K562 (cell line): ENCODE results near the gene OR2Z1. TPM values are rescaled to one million over a fixed set of nuclear protein-coding genes. Genes with fewer than 3 reads are reported as not detected.

Experiments
- BCOR ChIP-seq: fragments of 450-650 bp; IDR thresholded peaks from 2 replicates; pipeline ENCODE4 v1.6.1; 2016
- MEIS2 ChIP-seq: fragments of 450-650 bp; IDR thresholded peaks from 2 replicates; pipeline ENCODE4 v1.6.1; 2014; ENCODE audit warnings: mild to moderate bottlenecking; ENCODE audit not compliant: partially characterized antibody
- MTA1 ChIP-seq: fragments of 450-650 bp; IDR thresholded peaks from 2 replicates; pipeline ENCODE4 v1.6.1; 2017; ENCODE audit warnings: borderline replicate concordance
- ZFP36 ChIP-seq: fragments of 150-350 bp; IDR thresholded peaks from 2 replicates; pipeline ENCODE4 v1.6.1; 2018; ENCODE audit warnings: low read length, low read depth; ENCODE audit not compliant: partially characterized antibody
- ZNF3 ChIP-seq: fragments of 250-450 bp; sonication (Bioruptor Pico); IDR thresholded peaks from 2 replicates; pipeline ENCODE4 v1.5.0; 2021; ENCODE audit warnings: mild to moderate bottlenecking, moderate library complexity
- ZNF311 ChIP-seq: fragments of 250-450 bp; sonication (Bioruptor Pico); IDR thresholded peaks from 2 replicates; pipeline ENCODE4 v1.4.0; 2020; ENCODE audit warnings: mild to moderate bottlenecking, moderate library complexity
- polyA plus RNA-seq, 8 experiments: library from polyadenylated mRNA; depleted of rRNA in 4 of 8; stranded (reverse) in 5 of 8; unstranded in 3 of 8; fragments of >200 nt; fragmentation: Nextera tagmentation in 2 of 8; fragmentation: Illumina TruSeq in 1 of 8; extraction: Ambion mirVana in 2 of 8; extraction: Trizol in 1 of 8; gene quantifications; 2 replicates each; pipeline versions ENCODE4 v1.2.1 to v1.2.3, GENCODE V29; 2011 to 2014; ENCODE audit warnings: inconsistent platforms in 1 of 8, missing spikeins in 1 of 8
- total RNA-seq, 7 experiments: library from RNA; depleted of rRNA in 6 of 7; stranded (reverse); fragments of >200 nt in 6 of 7; fragmentation: Illumina TruSeq in 2 of 7; extraction: Trizol in 2 of 7; gene quantifications; 2 replicates each; pipeline versions ENCODE4 v1.2.1 to v1.2.3, GENCODE V29; 2011 to 2021; ENCODE audit warnings: low replicate concordance in 1 of 7
- TF ChIP-seq, protein P1 (sequence below), 2 experiments: fragments of 450-650 bp in 1 of 2; sonication (generic) in 1 of 2; formaldehyde crosslinking in 1 of 2; IDR thresholded peaks; 2 replicates each; pipeline versions ENCODE4 v1.7.1 to v1.9.0; 2016 to 2022; ENCODE audit warnings: inconsistent platforms in 1 of 2, mild to moderate bottlenecking in 1 of 2, missing genetic modification reagents in 1 of 2

Gene OR2Z1
- total and polyA plus RNA-seq, 9 of the 15 experiments (the other 6 are each of a cell fraction or from before 2014, with no cell fraction given) = 0.13 TPM; not detected in 8

DNA sequence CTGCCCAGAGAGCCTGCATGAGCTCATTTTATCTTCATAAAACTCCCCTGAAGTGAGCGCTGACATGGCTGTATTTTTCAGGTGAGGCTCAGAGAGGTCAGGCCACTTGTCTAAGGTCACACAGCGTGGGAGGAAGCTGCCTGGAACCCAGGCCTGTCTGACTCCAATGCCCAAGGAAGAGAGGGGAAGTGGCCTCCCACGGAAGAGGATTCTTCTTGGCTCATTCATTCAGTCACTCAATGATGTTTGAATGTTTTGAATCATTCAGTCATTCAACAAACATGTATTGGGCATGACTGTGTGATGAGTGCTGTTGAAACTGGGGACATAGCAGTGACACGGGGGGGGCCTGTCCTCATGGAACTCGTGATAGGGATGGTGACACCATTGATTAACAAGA lies 34.9 kb upstream of the OR2Z1 start (continued):
- TF ChIP-seq, protein P1, sequence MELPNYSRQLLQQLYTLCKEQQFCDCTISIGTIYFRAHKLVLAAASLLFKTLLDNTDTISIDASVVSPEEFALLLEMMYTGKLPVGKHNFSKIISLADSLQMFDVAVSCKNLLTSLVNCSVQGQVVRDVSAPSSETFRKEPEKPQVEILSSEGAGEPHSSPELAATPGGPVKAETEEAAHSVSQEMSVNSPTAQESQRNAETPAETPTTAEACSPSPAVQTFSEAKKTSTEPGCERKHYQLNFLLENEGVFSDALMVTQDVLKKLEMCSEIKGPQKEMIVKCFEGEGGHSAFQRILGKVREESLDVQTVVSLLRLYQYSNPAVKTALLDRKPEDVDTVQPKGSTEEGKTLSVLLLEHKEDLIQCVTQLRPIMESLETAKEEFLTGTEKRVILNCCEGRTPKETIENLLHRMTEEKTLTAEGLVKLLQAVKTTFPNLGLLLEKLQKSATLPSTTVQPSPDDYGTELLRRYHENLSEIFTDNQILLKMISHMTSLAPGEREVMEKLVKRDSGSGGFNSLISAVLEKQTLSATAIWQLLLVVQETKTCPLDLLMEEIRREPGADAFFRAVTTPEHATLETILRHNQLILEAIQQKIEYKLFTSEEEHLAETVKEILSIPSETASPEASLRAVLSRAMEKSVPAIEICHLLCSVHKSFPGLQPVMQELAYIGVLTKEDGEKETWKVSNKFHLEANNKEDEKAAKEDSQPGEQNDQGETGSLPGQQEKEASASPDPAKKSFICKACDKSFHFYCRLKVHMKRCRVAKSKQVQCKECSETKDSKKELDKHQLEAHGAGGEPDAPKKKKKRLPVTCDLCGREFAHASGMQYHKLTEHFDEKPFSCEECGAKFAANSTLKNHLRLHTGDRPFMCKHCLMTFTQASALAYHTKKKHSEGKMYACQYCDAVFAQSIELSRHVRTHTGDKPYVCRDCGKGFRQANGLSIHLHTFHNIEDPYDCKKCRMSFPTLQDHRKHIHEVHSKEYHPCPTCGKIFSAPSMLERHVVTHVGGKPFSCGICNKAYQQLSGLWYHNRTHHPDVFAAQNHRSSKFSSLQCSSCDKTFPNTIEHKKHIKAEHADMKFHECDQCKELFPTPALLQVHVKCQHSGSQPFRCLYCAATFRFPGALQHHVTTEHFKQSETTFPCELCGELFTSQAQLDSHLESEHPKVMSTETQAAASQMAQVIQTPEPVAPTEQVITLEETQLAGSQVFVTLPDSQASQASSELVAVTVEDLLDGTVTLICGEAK (IDR thresholded peaks at IDR 0.05) = no peak
- TF ChIP-seq, protein P1 (CRISPR knock-in tag; IDR thresholded peaks at IDR 0.05) = no peak
- TF ChIP-seq ZFP36 (peak; percentile 70), MEIS2 (no peak), ZNF3 (CRISPR knock-in tag) (peak; percentile 95), MTA1 (no peak), BCOR (peak; percentile 27; the same call in 1 of the 2 replicates), ZNF311 (CRISPR knock-in tag) (peak; percentile 82)
